HL-60/S4 treated with phorbol 12-myristate 13-acetate at 8.2 ng/mL for 4 days and 3 days (cell line): Measurements from ENCODE around the gene RHBDL2.

Experiments used
- in situ Hi-C: fragments of 300-500 bp; cut with MboI; formaldehyde crosslinking; loops from 2 replicates; pipeline ENCODE4 v1.15.0; 2022; ENCODE audit warnings: low sequenced_read_pairs

RHBDL2 gene

GRCh38 chr1:38885092-38885491 is 56.5 kb downstream of the RHBDL2 start:
- in situ Hi-C loops: no loop called here

DNA sequence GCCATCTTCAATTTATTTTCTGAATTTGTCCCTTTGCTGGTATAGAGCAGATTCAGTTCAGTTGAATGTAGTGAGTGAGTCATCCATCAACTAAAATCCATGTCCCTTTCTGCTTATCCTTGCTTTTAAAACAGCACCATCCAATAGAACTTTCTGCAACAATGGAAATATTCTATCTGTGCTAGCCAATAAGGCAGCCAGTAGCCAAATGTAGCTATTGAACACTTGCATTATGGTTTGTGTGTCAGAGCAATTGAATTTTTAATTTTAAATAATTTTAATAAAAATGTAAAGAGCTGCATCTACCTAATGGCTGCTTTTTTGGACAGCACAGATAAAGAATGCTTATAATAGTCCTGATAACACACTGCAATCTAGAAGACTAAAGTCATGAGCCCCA is 60.1 kb downstream of the RHBDL2 start, which contains the start of gene GJA9:
TSS of gene GJA9 (minus strand) at position 101 of the 400 bp plus-strand sequence. CDS start 5,489 bp downstream, outside the sequence.
- in situ Hi-C loops: no loop called here

GRCh38 chr1:38875811-38876210 is 65.8 kb downstream of the RHBDL2 start:
- in situ Hi-C loops: no loop called here

- in situ Hi-C loops: no loop called here
Observed at GRCh38 chr1:38873027-38873969, 68.3 kb downstream of the RHBDL2 start, which contains the start of gene MYCBP. MYCBP (minus strand) TSS chr1:38873348; CDS start chr1:38873305, 43 bp downstream.

GRCh38 chr1:38872401-38873026 is 69.1 kb downstream of the RHBDL2 start:
- in situ Hi-C loops: no loop called here

GRCh38 chr1:38870996-38871395 is 70.6 kb downstream of the RHBDL2 start:
- in situ Hi-C loops: no loop called here

DNA sequence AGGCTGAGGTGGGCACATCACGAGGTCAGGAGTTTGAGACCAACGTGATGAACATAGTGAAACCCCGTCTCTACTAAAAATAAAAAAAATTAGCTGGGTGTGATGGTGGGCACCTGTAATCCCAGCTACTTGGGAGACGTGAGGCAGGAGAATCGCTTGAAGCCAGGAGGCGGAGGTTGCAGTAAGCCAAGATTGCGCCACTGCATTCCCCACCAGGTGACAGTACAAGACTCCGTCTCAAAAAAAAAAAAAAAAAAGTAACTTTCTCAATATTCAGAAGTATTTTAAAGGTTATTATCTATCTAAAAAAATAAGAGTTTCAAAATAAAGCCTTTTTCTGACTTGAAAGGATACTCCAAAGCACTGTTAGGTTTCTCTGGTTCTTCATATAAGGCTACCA is 74.4 kb downstream of the RHBDL2 start:
- in situ Hi-C loops: no loop called here

GRCh38 chr1:38865112-38865715 is 76.4 kb downstream of the RHBDL2 start:
- in situ Hi-C loops: no loop called here

DNA sequence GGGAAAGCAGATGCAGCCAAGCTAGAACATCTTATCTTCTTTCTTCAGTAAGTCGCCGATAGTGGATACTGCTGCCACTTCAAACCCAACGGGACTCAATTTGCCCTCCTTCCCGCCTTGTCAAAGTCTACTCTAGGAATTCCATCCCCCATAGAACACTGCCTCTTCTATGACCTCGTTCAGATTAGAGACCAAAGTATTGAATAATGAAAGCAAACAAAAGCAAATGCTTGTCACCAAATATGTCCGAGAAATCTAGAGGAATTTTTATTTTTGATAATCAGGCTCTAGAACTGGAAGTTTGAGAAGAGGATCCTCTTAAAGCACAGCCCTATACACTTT is 81.2 kb downstream of the RHBDL2 start:
- in situ Hi-C loops: no loop called here

- in situ Hi-C loops: no loop called here
Observed at GRCh38 chr1:38859561-38860453, 81.8 kb downstream of the RHBDL2 start, which contains the start of gene RRAGC. RRAGC (minus strand) TSS chr1:38859772; CDS start chr1:38859646, 126 bp downstream.

DNA sequence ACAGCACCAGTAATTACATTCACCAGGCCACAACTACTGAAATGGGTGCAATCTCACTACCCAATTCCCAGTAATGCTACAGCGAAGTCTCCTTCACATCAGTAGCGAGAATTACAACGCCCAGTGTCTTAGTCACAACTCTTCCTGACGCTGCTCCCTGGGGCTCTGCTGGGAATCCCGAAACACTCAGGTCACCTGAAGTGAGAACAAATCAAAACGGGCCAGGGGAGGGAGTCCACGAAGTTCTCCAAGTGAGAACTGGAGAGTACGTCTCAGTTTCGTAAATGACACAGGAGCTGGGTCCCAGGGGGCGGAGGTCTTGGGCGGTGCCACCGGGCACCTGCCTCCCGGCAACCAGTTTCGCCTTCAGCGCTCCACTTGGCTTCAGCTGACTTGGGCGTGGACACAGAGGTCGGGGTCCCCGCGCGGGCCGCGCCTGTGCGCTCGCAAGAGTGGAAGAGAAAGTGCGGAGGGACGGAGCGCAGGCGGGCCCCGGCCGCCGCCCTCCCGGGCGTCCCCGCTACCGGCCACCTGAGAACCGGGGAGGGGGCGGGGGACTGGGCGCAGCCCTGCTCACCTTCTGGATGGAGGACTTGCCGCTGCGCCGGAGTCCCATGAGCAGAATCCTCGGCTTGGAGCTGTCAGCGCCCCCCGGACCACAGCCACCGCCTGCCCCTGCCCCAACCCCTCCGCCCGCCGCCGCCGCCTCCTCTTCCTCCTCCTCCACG is 82.6 kb downstream of the RHBDL2 start:
- in situ Hi-C loops: no loop called here

GRCh38 chr1:38852780-38853179 is 88.8 kb downstream of the RHBDL2 start:
- in situ Hi-C loops: no loop called here

- in situ Hi-C loops: loop anchor here (25.0 kb wide), 1 partner anchor 836 kb away; the partner anchor contains the start of genes FHL3 and UTP11
Observed at GRCh38 chr1:38848071-38848470, 93.6 kb downstream of the RHBDL2 start.

GRCh38 chr1:38846210-38846609 is 95.4 kb downstream of the RHBDL2 start:
- in situ Hi-C loops: loop anchor here (25.0 kb wide), 1 partner anchor 834 kb away; the partner anchor contains the start of genes FHL3 and UTP11

- in situ Hi-C loops: loop anchor here (25.0 kb wide), 1 partner anchor 833 kb away; the partner anchor contains the start of genes FHL3 and UTP11
Observed at GRCh38 chr1:38845088-38845487, 96.5 kb downstream of the RHBDL2 start.

- in situ Hi-C loops: loop anchor here (25.0 kb wide), 1 partner anchor 828 kb away; the partner anchor contains the start of genes FHL3 and UTP11
Observed at GRCh38 chr1:38840281-38840680, 101.3 kb downstream of the RHBDL2 start.

- in situ Hi-C loops: loop anchor here (25.0 kb wide), 1 partner anchor 827 kb away; the partner anchor contains the start of genes FHL3 and UTP11
Observed at GRCh38 chr1:38839363-38839762, 102.3 kb downstream of the RHBDL2 start.

DNA sequence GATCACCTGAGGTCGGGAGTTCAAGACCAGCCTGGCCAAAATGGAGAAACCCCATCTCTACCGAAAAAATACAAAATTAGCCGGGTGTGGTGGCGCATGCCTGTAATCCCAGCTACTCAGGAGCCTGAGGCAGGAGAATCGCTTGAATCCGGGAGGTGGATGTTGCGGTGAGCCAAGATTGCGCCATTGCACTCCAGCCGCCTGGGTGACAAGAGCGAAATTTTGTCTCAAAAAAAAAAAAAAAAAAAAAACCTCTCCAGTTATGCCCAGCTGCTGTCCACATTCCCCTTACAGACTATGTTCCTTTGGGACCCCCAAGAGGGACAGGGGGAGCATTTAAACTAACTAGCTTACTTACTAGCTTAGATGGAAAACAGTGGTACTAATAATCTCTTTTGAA is 105.3 kb downstream of the RHBDL2 start:
- in situ Hi-C loops: loop anchor here (25.0 kb wide), 1 partner anchor 824 kb away; the partner anchor contains the start of genes FHL3 and UTP11
